WI38 (cell line): ENCODE results near the gene LSM12.

Source experiments
- H3K4me3 ChIP-seq: 2 replicates; pipeline ENCODE4 v1.5.1; 2011; ENCODE audit warnings: low read depth, mild to moderate bottlenecking, control low read depth, low read length
- CTCF ChIP-seq: IDR thresholded peaks from 2 replicates; pipeline ENCODE4 v1.5.1; 2012; ENCODE audit warnings: low read depth, mild to moderate bottlenecking, control low read depth, low read length

Gene LSM12

GRCh38 chr17:44110823-44111633 lies 44.6 kb upstream of the LSM12 start:
- no peak for TF ChIP-seq CTCF
- peak overlapping the region; percentile 65 for H3K4me3 ChIP-seq

GRCh38 chr17:44110011-44110686 lies 43.7 kb upstream of the LSM12 start:
- H3K4me3 ChIP-seq: peak overlapping the region; percentile 65
- TF ChIP-seq CTCF: no peak

- TF ChIP-seq CTCF: no peak
- peak overlapping the region; percentile 65 for H3K4me3 ChIP-seq
Observed at GRCh38 chr17:44109312-44109630, 42.8 kb upstream of the LSM12 start.

- no peak for TF ChIP-seq CTCF
Observed at GRCh38 chr17:44108440-44109311, 42.2 kb upstream of the LSM12 start.

GRCh38 chr17:44106801-44107200 lies 40.3 kb upstream of the LSM12 start:
- TF ChIP-seq CTCF: no peak
- no peak overlapping the region for H3K4me3 ChIP-seq

More at GRCh38 chr17:44108440-44109311, 42.2 kb upstream of the LSM12 start:
- peak overlapping the region; percentile 65 for H3K4me3 ChIP-seq

- TF ChIP-seq CTCF: no peak
- H3K4me3 ChIP-seq: no peak overlapping the region
Observed at GRCh38 chr17:44105941-44106340, 39.5 kb upstream of the LSM12 start.
